Panc1 (cell line): ENCODE results near the gene BMP2K. TPM values are rescaled to one million over a fixed set of nuclear protein-coding genes. Genes with fewer than 3 reads are reported as not detected.

Source experiments
- ATAC-seq: fragments of 200-7000 bp; cut with Tn5 transposase; 2 replicates; pipeline ENCODE4 v1.9.1; 2020; ENCODE audit warnings: mild to moderate bottlenecking, moderate library complexity
- BruUV-seq: library from RNA; stranded (reverse); fragments of 400-500 nt; replicated peaks from 2 replicates; lab custom pipeline; 2021; lab: Mats Ljungman, UMichigan
- CTCF ChIA-PET: fragments of 300-600 bp; sonication (Branson Sonifier 250); formaldehyde crosslinking; loops from one replicate; lab custom pipeline; 2022; ENCODE audit warnings: antibody characterized with exemption; lab: Charles Lee
- POLR2A ChIA-PET: fragments of 300-600 bp; sonication (Branson Sonifier 250); formaldehyde crosslinking; loops from one replicate; lab custom pipeline; 2022; ENCODE audit warnings: antibody characterized with exemption; lab: Charles Lee
- DNase-seq: peaks from one replicate; pipeline ENCODE4 v3.0.0-alpha.2; 2010; ENCODE audit warnings: low read depth, low spot score
- H3K27ac ChIP-seq: 2 replicates; pipeline ENCODE4 v1.5.1; 2011; ENCODE audit warnings: mild to moderate bottlenecking, low read length, inconsistent platforms
- H3K27me3 ChIP-seq: fragments of 200-500 bp; sonication (Bioruptor generic); 2 replicates; pipeline ENCODE4 v1.6.0; 2014; ENCODE audit warnings: low read length, inconsistent platforms; ENCODE audit not compliant: control insufficient read depth, insufficient read depth
- H3K36me3 ChIP-seq: fragments of 200-500 bp; sonication (Bioruptor generic); 2 replicates; pipeline ENCODE4 v1.5.1; 2014; ENCODE audit warnings: inconsistent platforms, mild to moderate bottlenecking, low read length, moderate library complexity; ENCODE audit not compliant: control insufficient read depth, insufficient read depth
- H3K4me1 ChIP-seq: 2 replicates; pipeline ENCODE4 v1.5.1; 2011; ENCODE audit warnings: inconsistent platforms, mild to moderate bottlenecking, low read length, moderate library complexity; ENCODE audit not compliant: control insufficient read depth, insufficient read depth
- H3K4me3 ChIP-seq, 2 experiments: 2 replicates each; pipeline ENCODE4 v1.5.1; 2011 to 2012; ENCODE audit warnings: low read depth in 2 of 2, low read length in 2 of 2, mild to moderate bottlenecking in 2 of 2, inconsistent platforms in 1 of 2, moderate library complexity in 1 of 2
- H3K9me3 ChIP-seq: fragments of 200-500 bp; sonication (Bioruptor generic); 2 replicates; pipeline ENCODE4 v1.5.1; 2014; ENCODE audit warnings: low read depth, mild to moderate bottlenecking, inconsistent platforms, low read length, moderate library complexity; ENCODE audit not compliant: control insufficient read depth, insufficient read depth
- POLR2AphosphoS5 ChIP-seq: IDR thresholded peaks from 2 replicates; pipeline ENCODE4 v1.6.1; 2012; ENCODE audit warnings: mild to moderate bottlenecking, low read depth, low read length, moderate library complexity
- SIN3A ChIP-seq: IDR thresholded peaks from 2 replicates; pipeline ENCODE4 v1.6.1; 2012; ENCODE audit warnings: low read depth, mild to moderate bottlenecking, low read length, moderate library complexity, borderline replicate concordance; ENCODE audit not compliant: insufficient read depth
- TCF7L2 ChIP-seq: IDR thresholded peaks from 2 replicates; pipeline ENCODE4 v1.6.1; 2011; ENCODE audit warnings: mild to moderate bottlenecking, low read depth, low read length, inconsistent platforms
- in situ Hi-C: cut with HindIII; loops from 2 replicates; pipeline ENCODE4 v1.10.0; 2016; ENCODE audit warnings: low sequenced_read_pairs, low pct_unique_long_range_greater_than_20kb
- intact Hi-C: fragments of 100-400 bp; cut with micrococcal nuclease; formaldehyde crosslinking; loops from one replicate; pipeline ENCODE4 v1.10.0; 2022; ENCODE audit not compliant: unreplicated experiment
- total RNA-seq: library from RNA; stranded (reverse); gene quantifications from one replicate; pipeline ENCODE4 v1.2.1, GENCODE V29; 2021; ENCODE audit not compliant: unreplicated experiment
- TF ChIP-seq, protein P1 (sequence below), 2 experiments: IDR thresholded peaks; 2 replicates each; pipeline ENCODE4 v1.6.1; 2011 to 2012; ENCODE audit warnings: low read depth in 2 of 2, control low read depth in 1 of 2, low read length in 1 of 2, mild to moderate bottlenecking in 1 of 2, moderate library complexity in 1 of 2; ENCODE audit not compliant: insufficient read depth in 1 of 2
- TF ChIP-seq, protein P2 (sequence below): fragments of 450-650 bp; IDR thresholded peaks from 2 replicates; pipeline ENCODE4 v1.5.1; 2017; ENCODE audit warnings: mild to moderate bottlenecking

BMP2K gene
- total RNA-seq, 1 experiment from 2014 or later = 23.3 TPM

DNA sequence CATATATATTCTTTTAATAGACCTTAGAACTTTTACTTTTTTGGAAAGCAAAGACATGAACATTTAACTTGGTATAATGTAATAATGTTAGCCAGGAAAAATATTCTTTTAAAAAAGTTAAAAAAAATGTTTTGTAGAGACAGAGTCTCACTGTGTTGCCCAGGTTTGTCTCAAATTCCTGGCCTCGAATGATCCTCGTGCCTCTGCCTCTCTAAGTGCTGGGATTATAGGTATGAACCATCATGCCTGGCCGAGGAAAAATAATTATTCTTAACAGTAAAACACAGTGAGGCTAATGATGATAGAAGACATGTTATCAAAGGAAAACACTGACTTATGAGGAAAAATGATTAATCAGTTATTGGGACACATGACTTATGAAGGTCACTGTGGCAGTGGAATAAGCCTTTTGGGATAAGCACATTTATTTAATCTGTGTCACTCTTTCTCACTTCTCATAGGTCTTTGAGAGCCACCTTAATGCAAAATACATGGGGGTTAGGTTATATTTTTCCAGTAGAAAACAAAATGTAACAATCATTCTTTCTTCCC is 6.0 kb upstream of the BMP2K start:
- no TSS peak for BruUV-seq
- H3K9me3 ChIP-seq = no peaks in the 10 kb centered on the region
- intact Hi-C loops (no loop called here), in situ Hi-C loops (no loop called here)
- no peak for ATAC-seq
- DNase-seq = no peak
- no peak overlapping the region for H3K27ac ChIP-seq
- ChIA-PET CTCF (no interaction called here), POLR2A (no interaction called here)
- no peak overlapping the region for H3K4me3 ChIP-seq
- H3K4me1 ChIP-seq = peaks cover 6% of the 10 kb centered on the region; the same call in 1 of the 2 replicates
- no peaks in the 10 kb centered on the region; the same call in 1 of the 2 replicates for H3K36me3 ChIP-seq
- H3K27me3 ChIP-seq = no peaks in the 10 kb centered on the region; the same call in none of the 2 replicates
- TF ChIP-seq POLR2AphosphoS5 (no peak), SIN3A (no peak), TCF7L2 (no peak)
- TF ChIP-seq, protein P1, sequence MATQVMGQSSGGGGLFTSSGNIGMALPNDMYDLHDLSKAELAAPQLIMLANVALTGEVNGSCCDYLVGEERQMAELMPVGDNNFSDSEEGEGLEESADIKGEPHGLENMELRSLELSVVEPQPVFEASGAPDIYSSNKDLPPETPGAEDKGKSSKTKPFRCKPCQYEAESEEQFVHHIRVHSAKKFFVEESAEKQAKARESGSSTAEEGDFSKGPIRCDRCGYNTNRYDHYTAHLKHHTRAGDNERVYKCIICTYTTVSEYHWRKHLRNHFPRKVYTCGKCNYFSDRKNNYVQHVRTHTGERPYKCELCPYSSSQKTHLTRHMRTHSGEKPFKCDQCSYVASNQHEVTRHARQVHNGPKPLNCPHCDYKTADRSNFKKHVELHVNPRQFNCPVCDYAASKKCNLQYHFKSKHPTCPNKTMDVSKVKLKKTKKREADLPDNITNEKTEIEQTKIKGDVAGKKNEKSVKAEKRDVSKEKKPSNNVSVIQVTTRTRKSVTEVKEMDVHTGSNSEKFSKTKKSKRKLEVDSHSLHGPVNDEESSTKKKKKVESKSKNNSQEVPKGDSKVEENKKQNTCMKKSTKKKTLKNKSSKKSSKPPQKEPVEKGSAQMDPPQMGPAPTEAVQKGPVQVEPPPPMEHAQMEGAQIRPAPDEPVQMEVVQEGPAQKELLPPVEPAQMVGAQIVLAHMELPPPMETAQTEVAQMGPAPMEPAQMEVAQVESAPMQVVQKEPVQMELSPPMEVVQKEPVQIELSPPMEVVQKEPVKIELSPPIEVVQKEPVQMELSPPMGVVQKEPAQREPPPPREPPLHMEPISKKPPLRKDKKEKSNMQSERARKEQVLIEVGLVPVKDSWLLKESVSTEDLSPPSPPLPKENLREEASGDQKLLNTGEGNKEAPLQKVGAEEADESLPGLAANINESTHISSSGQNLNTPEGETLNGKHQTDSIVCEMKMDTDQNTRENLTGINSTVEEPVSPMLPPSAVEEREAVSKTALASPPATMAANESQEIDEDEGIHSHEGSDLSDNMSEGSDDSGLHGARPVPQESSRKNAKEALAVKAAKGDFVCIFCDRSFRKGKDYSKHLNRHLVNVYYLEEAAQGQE (IDR thresholded peaks at IDR 0.05; ENCODE audit: insufficient read depth in 1 of 2, low read depth in 2 of 2, low read length in 1 of 2) = no peak
- TF ChIP-seq, protein P2, sequence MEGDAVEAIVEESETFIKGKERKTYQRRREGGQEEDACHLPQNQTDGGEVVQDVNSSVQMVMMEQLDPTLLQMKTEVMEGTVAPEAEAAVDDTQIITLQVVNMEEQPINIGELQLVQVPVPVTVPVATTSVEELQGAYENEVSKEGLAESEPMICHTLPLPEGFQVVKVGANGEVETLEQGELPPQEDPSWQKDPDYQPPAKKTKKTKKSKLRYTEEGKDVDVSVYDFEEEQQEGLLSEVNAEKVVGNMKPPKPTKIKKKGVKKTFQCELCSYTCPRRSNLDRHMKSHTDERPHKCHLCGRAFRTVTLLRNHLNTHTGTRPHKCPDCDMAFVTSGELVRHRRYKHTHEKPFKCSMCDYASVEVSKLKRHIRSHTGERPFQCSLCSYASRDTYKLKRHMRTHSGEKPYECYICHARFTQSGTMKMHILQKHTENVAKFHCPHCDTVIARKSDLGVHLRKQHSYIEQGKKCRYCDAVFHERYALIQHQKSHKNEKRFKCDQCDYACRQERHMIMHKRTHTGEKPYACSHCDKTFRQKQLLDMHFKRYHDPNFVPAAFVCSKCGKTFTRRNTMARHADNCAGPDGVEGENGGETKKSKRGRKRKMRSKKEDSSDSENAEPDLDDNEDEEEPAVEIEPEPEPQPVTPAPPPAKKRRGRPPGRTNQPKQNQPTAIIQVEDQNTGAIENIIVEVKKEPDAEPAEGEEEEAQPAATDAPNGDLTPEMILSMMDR = no peak

DNA sequence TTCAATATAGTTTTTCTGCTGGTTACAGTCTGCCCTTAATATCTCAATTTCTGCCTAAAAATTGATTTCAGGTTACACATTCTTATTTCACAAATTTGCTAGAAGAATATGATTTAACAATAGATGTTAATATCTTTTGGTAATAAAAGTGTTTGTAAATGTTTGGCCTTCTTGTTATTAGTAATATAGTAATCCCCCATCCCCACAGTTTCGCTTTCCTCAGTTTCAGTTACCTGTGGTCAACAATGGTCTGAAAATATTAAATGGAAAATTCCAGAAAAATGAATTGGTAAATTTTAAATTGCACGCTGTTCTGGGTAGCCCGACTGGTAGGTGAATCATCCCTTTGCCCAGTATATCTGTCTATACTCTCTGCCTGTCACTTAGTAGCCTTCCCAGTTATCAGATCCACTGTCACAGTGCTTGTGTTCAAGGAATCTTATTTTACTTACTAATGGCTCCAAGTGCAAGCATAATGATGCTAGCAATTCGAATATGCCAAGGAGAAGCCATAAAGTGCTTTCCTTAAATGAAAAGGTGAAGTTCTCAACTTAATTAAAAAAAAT is 3.5 kb upstream of the BMP2K start:
- H3K36me3 ChIP-seq = no peaks in the 10 kb centered on the region; the same call in 1 of the 2 replicates
- no peaks in the 10 kb centered on the region; the same call in 1 of the 2 replicates for H3K27me3 ChIP-seq
- in situ Hi-C loops = no loop called here
- H3K4me3 ChIP-seq = no peak overlapping the region
- no peak overlapping the region for H3K27ac ChIP-seq
- BruUV-seq = no TSS peak
- H3K4me1 ChIP-seq = peaks cover 9% of the 10 kb centered on the region
- DNase-seq (no peak), ATAC-seq (no peak)
- H3K9me3 ChIP-seq = no peaks in the 10 kb centered on the region
- POLR2A ChIA-PET = no interaction called here
- TF ChIP-seq, protein P1 (IDR thresholded peaks at IDR 0.05; ENCODE audit: insufficient read depth in 1 of 2, low read depth in 2 of 2, low read length in 1 of 2) = no peak
- TF ChIP-seq SIN3A = no peak
- TF ChIP-seq, protein P2 = no peak
- TF ChIP-seq POLR2AphosphoS5 = no peak
- no peak for TF ChIP-seq TCF7L2
- CTCF ChIA-PET = no interaction called here
- intact Hi-C loops = no loop called here
